ENCODE measurements around the gene MTCL1. TPM values are rescaled to one million over a fixed set of nuclear protein-coding genes. Genes with fewer than 3 reads are reported as not detected.

The MTCL1 gene
- total RNA-seq (ENCODE audit: unreplicated experiment), result 100 TPM
- long read RNA-seq, partial matches to known transcripts, result 2 of 5 reads
- long read RNA-seq, other reads (novel, unspliced or antisense), result 2 of 5 reads

DNA sequence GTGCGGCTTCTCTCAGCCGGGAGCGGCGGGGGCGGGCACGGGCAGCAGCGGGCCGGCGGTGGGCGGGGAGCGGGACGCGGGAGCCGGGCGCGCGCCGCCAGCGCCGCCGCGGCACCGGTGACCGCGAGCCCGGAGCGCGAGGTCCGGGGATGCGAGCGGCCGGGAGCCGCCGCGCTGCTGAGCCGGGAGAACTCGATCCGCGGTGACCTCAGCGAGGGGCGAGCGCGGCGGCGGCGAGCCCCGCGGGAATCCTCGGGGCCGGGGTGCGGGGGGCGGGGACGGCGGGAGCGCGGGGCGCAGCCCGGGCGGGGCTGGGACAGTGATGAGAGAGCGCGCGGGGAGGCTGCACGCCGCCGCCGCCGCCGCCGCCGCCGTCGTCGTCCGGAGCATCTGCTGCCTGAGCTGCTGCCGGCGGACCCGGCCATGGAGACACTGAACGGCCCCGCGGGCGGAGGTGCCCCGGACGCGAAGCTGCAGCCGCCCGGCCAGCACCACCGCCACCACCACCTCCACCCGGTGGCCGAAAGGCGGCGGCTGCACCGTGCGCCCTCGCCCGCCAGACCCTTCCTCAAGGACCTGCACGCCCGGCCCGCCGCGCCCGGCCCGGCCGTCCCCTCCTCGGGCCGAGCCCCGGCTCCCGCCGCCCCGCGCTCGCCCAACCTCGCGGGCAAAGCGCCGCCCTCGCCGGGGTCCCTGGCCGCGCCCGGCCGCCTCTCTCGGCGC, at the start of gene MTCL1:
MTCL1 (plus strand) TSS at position 319 of the 723 bp plus-strand sequence; CDS start at position 424, 105 bp downstream.
- DNase-seq, result peak; percentile 69
- H3K4me1 Mint-ChIP-seq (ENCODE audit: low read depth, unreplicated experiment), result peaks cover 20% of the 10 kb centered on the region
- H3K4me3 Mint-ChIP-seq (ENCODE audit: unreplicated experiment), result peak within 1 kb of the TSS; percentile 82
- peaks cover 17% of the 10 kb centered on the region for H3K9me3 Mint-ChIP-seq (ENCODE audit: unreplicated experiment)
- H3K27ac Mint-ChIP-seq (ENCODE audit: unreplicated experiment), result peak within 1 kb of the TSS; percentile 92
- H3K27me3 Mint-ChIP-seq (ENCODE audit: unreplicated experiment), result peaks cover 26% of the 10 kb centered on the region
- no peaks in the 10 kb centered on the region for H3K36me3 Mint-ChIP-seq (ENCODE audit: unreplicated experiment)
- TF ChIP-seq, protein P1, sequence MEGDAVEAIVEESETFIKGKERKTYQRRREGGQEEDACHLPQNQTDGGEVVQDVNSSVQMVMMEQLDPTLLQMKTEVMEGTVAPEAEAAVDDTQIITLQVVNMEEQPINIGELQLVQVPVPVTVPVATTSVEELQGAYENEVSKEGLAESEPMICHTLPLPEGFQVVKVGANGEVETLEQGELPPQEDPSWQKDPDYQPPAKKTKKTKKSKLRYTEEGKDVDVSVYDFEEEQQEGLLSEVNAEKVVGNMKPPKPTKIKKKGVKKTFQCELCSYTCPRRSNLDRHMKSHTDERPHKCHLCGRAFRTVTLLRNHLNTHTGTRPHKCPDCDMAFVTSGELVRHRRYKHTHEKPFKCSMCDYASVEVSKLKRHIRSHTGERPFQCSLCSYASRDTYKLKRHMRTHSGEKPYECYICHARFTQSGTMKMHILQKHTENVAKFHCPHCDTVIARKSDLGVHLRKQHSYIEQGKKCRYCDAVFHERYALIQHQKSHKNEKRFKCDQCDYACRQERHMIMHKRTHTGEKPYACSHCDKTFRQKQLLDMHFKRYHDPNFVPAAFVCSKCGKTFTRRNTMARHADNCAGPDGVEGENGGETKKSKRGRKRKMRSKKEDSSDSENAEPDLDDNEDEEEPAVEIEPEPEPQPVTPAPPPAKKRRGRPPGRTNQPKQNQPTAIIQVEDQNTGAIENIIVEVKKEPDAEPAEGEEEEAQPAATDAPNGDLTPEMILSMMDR (IDR thresholded peaks at IDR 0.05; ENCODE audit: partially characterized antibody, unreplicated experiment), result no peak

DNA sequence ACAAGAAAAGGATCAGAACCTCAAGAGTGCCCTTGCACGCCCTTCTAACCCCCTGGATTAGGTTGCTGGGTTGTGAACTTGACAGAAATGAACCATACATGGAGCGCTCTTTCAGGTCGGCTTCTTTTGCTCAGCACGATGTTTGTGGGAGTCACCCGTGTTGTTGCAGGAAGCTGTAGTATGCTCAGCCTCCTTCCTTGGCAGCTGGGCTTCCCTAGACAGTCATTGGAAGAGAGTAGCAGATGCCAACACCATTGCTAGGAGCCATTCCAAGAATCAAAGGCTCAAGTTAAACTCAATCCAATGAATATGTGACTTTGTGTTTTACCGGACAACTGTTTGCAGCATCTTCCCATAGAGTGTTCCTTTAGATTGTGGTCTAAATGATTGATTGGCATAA, 49.1 kb upstream of the MTCL1 start:
- peaks cover 2% of the 10 kb centered on the region for H3K9me3 Mint-ChIP-seq (ENCODE audit: unreplicated experiment)
- TF ChIP-seq, protein P1 (IDR thresholded peaks at IDR 0.05; ENCODE audit: partially characterized antibody, unreplicated experiment), result no peak
- H3K36me3 Mint-ChIP-seq (ENCODE audit: unreplicated experiment), result no peaks in the 10 kb centered on the region
- DNase-seq, result no peak
- H3K27ac Mint-ChIP-seq (ENCODE audit: unreplicated experiment), result no peak overlapping the region
- H3K4me1 Mint-ChIP-seq (ENCODE audit: low read depth, unreplicated experiment), result peaks cover 46% of the 10 kb centered on the region
- no peak overlapping the region for H3K4me3 Mint-ChIP-seq (ENCODE audit: unreplicated experiment)
- peaks cover 3% of the 10 kb centered on the region for H3K27me3 Mint-ChIP-seq (ENCODE audit: unreplicated experiment)

DNA sequence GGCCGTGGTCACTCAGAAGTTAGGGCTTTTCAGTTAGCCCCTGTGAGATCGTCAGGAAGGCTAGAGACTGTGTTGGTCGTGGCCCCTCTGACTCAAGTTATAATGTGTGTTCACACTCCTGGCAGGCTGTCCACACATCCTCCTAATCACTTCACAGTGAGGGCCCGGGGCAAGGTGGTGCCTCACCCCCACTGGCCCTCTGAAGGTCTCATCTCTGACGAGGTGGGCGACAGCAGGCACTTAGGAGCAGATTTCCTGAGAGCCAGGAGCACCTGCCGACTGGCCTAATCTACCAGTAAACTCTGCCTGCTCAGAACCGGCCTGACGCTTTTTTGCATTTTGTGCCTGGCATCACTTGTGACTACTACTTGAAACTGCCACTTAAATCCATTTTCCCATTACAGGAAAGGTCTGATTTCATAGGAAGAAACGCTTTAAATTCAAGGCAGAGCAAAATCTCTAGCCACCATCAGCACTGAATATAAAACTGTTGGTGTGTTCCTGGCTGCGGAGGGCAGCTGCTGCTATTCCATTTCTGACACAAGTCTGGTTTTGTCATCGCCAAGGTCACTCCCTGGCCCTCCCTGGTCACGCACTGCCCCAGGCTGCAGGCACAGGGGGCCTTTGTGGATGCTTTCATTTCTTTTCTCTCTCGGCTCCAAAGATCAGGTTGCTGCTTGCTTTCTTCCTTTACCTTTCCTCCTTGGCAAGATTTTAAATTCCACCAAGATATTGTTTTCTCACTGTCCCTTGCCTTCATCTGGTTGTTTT, 48.1 kb upstream of the MTCL1 start:
- Mint-ChIP-seq H3K9me3 (ENCODE audit: unreplicated experiment) (peaks cover 2% of the 10 kb centered on the region), H3K27ac (ENCODE audit: unreplicated experiment) (peak overlapping the region; percentile 79), H3K4me1 (ENCODE audit: low read depth, unreplicated experiment) (peaks cover 51% of the 10 kb centered on the region), H3K36me3 (ENCODE audit: unreplicated experiment) (no peaks in the 10 kb centered on the region), H3K27me3 (ENCODE audit: unreplicated experiment) (peaks cover 3% of the 10 kb centered on the region), H3K4me3 (ENCODE audit: unreplicated experiment) (peak overlapping the region; percentile 28)
- DNase-seq, result no peak
- TF ChIP-seq, protein P1 (IDR thresholded peaks at IDR 0.05; ENCODE audit: partially characterized antibody, unreplicated experiment), result no peak

DNA sequence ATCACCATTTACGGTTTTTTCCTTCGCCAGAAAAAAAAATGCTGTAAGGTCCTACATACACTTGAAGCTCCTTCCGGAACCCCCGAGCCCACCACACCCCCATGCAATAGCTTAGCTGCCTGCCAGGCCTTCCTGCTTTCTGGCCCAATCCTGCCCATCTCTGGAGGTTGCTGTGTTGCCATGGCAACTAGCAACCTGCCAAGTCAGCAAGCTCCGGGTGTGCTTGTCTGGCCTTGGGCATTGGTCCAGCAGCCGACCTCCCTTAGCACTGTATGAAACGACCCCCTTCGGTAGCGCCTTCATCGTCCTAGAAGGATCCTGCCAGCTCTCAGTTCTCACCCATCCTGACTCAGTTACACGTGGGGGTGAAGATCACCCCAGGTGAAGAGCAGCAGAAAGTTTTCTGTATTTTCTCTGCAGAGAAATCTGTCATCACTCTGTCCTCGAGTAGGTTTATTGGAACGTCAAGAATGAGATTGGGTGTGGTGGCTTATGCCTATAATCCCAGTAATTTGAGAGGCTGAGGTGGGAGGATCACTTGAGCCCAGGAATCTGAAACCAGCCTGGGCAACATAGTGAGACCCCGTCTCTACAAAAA, 47.4 kb upstream of the MTCL1 start:
- Mint-ChIP-seq H3K36me3 (ENCODE audit: unreplicated experiment) (no peaks in the 10 kb centered on the region), H3K4me1 (ENCODE audit: low read depth, unreplicated experiment) (peaks cover 58% of the 10 kb centered on the region)
- peak; percentile 50 for DNase-seq

More for the DNA sequence above, 47.4 kb upstream of the MTCL1 start:
- Mint-ChIP-seq H3K27ac (ENCODE audit: unreplicated experiment) (peak overlapping the region; percentile 79), H3K9me3 (ENCODE audit: unreplicated experiment) (peaks cover 3% of the 10 kb centered on the region), H3K4me3 (ENCODE audit: unreplicated experiment) (peak overlapping the region; percentile 28), H3K27me3 (ENCODE audit: unreplicated experiment) (peaks cover 3% of the 10 kb centered on the region)
- TF ChIP-seq, protein P1 (IDR thresholded peaks at IDR 0.05; ENCODE audit: partially characterized antibody, unreplicated experiment), result no peak

All from glutamatergic neuron (in vitro differentiated cells).